Stimulated activated CD8-positive, alpha-beta memory T cell treated with anti-CD3 and anti-CD28 coated beads, Interleukin-15, amount 100 ng/mL, for 1 hour (primary cell): ENCODE measurements around the gene NTF3.

ENCODE experiments used
- DNase-seq: peaks from one replicate; pipeline ENCODE4 v3.0.0-alpha.2; 2020; ENCODE audit warnings: low read depth

The NTF3 gene

GRCh38 chr12:5430641-5431603 lies 986 bp upstream of the NTF3 start:
- no peak for DNase-seq

- DNase-seq, result no peak
Observed at GRCh38 chr12:5433081-5433844, 1.4 kb downstream of the NTF3 start.

- DNase-seq, result no peak
Observed at GRCh38 chr12:5433845-5434646, 2.1 kb downstream of the NTF3 start.

- no peak for DNase-seq
Observed at GRCh38 chr12:5434647-5435560, 3.0 kb downstream of the NTF3 start.

GRCh38 chr12:5437182-5437583 lies 5.3 kb downstream of the NTF3 start:
- no peak for DNase-seq

- DNase-seq, result no peak
Observed at GRCh38 chr12:5437589-5437988, 5.7 kb downstream of the NTF3 start.

GRCh38 chr12:5438671-5439200 lies 6.8 kb downstream of the NTF3 start:
- no peak for DNase-seq

GRCh38 chr12:5439371-5439771 lies 7.5 kb downstream of the NTF3 start:
- DNase-seq, result no peak

- no peak for DNase-seq
Observed at GRCh38 chr12:5439788-5440300, 7.9 kb downstream of the NTF3 start.

- DNase-seq, result no peak
Observed at GRCh38 chr12:5440978-5441377, 9.1 kb downstream of the NTF3 start.

GRCh38 chr12:5441497-5442236 lies 9.8 kb downstream of the NTF3 start:
- DNase-seq, result no peak

GRCh38 chr12:5442251-5443006 lies 10.5 kb downstream of the NTF3 start:
- no peak for DNase-seq

- DNase-seq, result no peak
Observed at GRCh38 chr12:5444520-5444919, 12.6 kb downstream of the NTF3 start.

- DNase-seq, result no peak
Observed at GRCh38 chr12:5447320-5447719, 15.4 kb downstream of the NTF3 start.

GRCh38 chr12:5451251-5451650 lies 19.3 kb downstream of the NTF3 start:
- no peak for DNase-seq

- no peak for DNase-seq
Observed at GRCh38 chr12:5452569-5452968, 20.7 kb downstream of the NTF3 start.

- no peak for DNase-seq
Observed at GRCh38 chr12:5453466-5453865, 21.6 kb downstream of the NTF3 start.

GRCh38 chr12:5455045-5455444 lies 23.1 kb downstream of the NTF3 start:
- DNase-seq, result no peak

- no peak for DNase-seq
Observed at GRCh38 chr12:5456030-5456429, 24.1 kb downstream of the NTF3 start.
